GM18951 (cell line): Measurements from ENCODE around the gene TNKS2.

Experiments
- POLR2A ChIP-seq: IDR thresholded peaks from 4 replicates; pipeline ENCODE4 v1.6.1; 2011; ENCODE audit warnings: mild to moderate bottlenecking; ENCODE audit not compliant: insufficient read length, insufficient read depth; ENCODE audit errors: extremely low read depth
- in situ Hi-C: fragments of 300-500 bp; cut with MboI; formaldehyde crosslinking; loops from one replicate; pipeline ENCODE4 v1.12.0; 2022; ENCODE audit warnings: low sequenced_read_pairs, mixed read lengths, inconsistent platforms; ENCODE audit not compliant: unreplicated experiment

The TNKS2 gene

GRCh38 chr10:91775731-91776130 is 22.5 kb upstream of the TNKS2 start:
- in situ Hi-C loops = no loop called here
- TF ChIP-seq POLR2A = no peak

- in situ Hi-C loops = no loop called here
- TF ChIP-seq POLR2A = no peak
These were observed 22.0 kb upstream of the TNKS2 start for GRCh38 chr10:91776266-91776665.

- no peak for TF ChIP-seq POLR2A
- in situ Hi-C loops = no loop called here
These were observed 19.7 kb upstream of the TNKS2 start for GRCh38 chr10:91778485-91778884.

- no peak for TF ChIP-seq POLR2A
- in situ Hi-C loops = no loop called here
These were observed 19.1 kb upstream of the TNKS2 start for GRCh38 chr10:91779011-91779605.

- no peak for TF ChIP-seq POLR2A
- in situ Hi-C loops = no loop called here
These were observed 15.7 kb upstream of the TNKS2 start for GRCh38 chr10:91782539-91782938.

GRCh38 chr10:91785830-91786229 is 12.4 kb upstream of the TNKS2 start:
- in situ Hi-C loops = no loop called here
- no peak for TF ChIP-seq POLR2A

- TF ChIP-seq POLR2A = no peak
- in situ Hi-C loops = no loop called here
These were observed 11.0 kb upstream of the TNKS2 start for GRCh38 chr10:91787258-91787657.

GRCh38 chr10:91787810-91788209 is 10.4 kb upstream of the TNKS2 start:
- no peak for TF ChIP-seq POLR2A
- in situ Hi-C loops = no loop called here

GRCh38 chr10:91788527-91788926 is 9.7 kb upstream of the TNKS2 start:
- in situ Hi-C loops = no loop called here
- no peak for TF ChIP-seq POLR2A

GRCh38 chr10:91796331-91797047 is 1.7 kb upstream of the TNKS2 start:
- no peak for TF ChIP-seq POLR2A
- in situ Hi-C loops = no loop called here

GRCh38 chr10:91797048-91797690 is 1.1 kb upstream of the TNKS2 start:
- in situ Hi-C loops = no loop called here

GRCh38 chr10:91798649-91799611 is 704 bp downstream of the TNKS2 start:
- in situ Hi-C loops = no loop called here

More at GRCh38 chr10:91797048-91797690, 1.1 kb upstream of the TNKS2 start:
- TF ChIP-seq POLR2A = no peak

GRCh38 chr10:91799612-91799975 is 1.4 kb downstream of the TNKS2 start:
- in situ Hi-C loops = no loop called here
- TF ChIP-seq POLR2A = no peak

More at GRCh38 chr10:91798649-91799611, 704 bp downstream of the TNKS2 start:
- TF ChIP-seq POLR2A = no peak
